ENCODE results near the gene LRSAM1. TPM values are rescaled to one million over a fixed set of nuclear protein-coding genes. Genes with fewer than 3 reads are reported as not detected.

Gene LRSAM1
- total and polyA plus RNA-seq, 12 donors, result 6.8 to 74.8 (median 29.3) TPM

GRCh38 chr9:127530206-127530941, 79.1 kb downstream of the LRSAM1 start:
- 78 to 94% (median 88%) methylated on average over 3 to 14 of the region's 14 CpGs for WGBS, 4 donors
- Histone ChIP-seq H3K36me3 (replicated peaks in 1 of 2) (peaks cover 0 to 27% of the 10 kb centered on the region in 2 donors), H3K27me3 (no peaks in the 10 kb centered on the region), H3K4me3 (no peak overlapping the region), H3K9me3 (replicated peaks in 1 of 3) (peaks cover 0 to 5% (median 0%) of the 10 kb centered on the region in 3 donors), H3K4me1 (replicated peaks in 1 of 2) (peaks cover 15 to 28% of the 10 kb centered on the region in 2 donors), H3K27ac (peak overlapping the region in 2 of 5 donors; percentile 30 to 85)
- no peak for TF ChIP-seq POLR2A (IDR thresholded peaks at IDR 0.05)
- no peak for TF ChIP-seq CTCF (IDR thresholded peaks at IDR 0.05)
- DNase-seq, result peak in 1 of 7 donors; percentile 22
- intact Hi-C loops (cut with DNase I), result no loop called here

- Histone ChIP-seq H3K36me3 (replicated peaks in 1 of 2) (peaks cover 0 to 16% of the 10 kb centered on the region in 2 donors), H3K9me3 (replicated peaks in 1 of 3) (no peaks in the 10 kb centered on the region), H3K27me3 (no peaks in the 10 kb centered on the region), H3K4me1 (replicated peaks in 1 of 2) (peaks cover 15 to 32% of the 10 kb centered on the region in 2 donors), H3K4me3 (no peak overlapping the region), H3K27ac (no peak overlapping the region)
- intact Hi-C loops (cut with DNase I), result no loop called here
- DNase-seq, result no peak
- no peak for TF ChIP-seq POLR2A (IDR thresholded peaks at IDR 0.05)
- no peak for TF ChIP-seq CTCF (IDR thresholded peaks at IDR 0.05)
- 82 to 89% (median 86%) methylated on average over 8 to 13 of the region's 13 CpGs for WGBS, 4 donors
These were observed 80.4 kb downstream of the LRSAM1 start for GRCh38 chr9:127531676-127532075.

- Histone ChIP-seq H3K9me3 (replicated peaks in 1 of 3) (no peaks in the 10 kb centered on the region), H3K27ac (peak overlapping the region in 3 of 5 donors; percentile 45 to 89 (median 77)), H3K4me3 (no peak overlapping the region), H3K27me3 (no peaks in the 10 kb centered on the region), H3K36me3 (replicated peaks in 1 of 2) (peaks cover 0 to 13% of the 10 kb centered on the region in 2 donors), H3K4me1 (replicated peaks in 1 of 2) (peaks cover 16 to 46% of the 10 kb centered on the region in 2 donors)
- WGBS, 4 donors, result 73 to 87% (median 81%) methylated on average over 4 of the region's 4 CpGs
- TF ChIP-seq POLR2A (IDR thresholded peaks at IDR 0.05) (no peak), CTCF (IDR thresholded peaks at IDR 0.05) (no peak)
- DNase-seq, result no peak
- intact Hi-C loops (cut with DNase I), result no loop called here
These were observed 83.1 kb downstream of the LRSAM1 start for GRCh38 chr9:127534250-127534906.

- TF ChIP-seq POLR2A (IDR thresholded peaks at IDR 0.05), result no peak
- no peak for TF ChIP-seq CTCF (IDR thresholded peaks at IDR 0.05)
- DNase-seq, result no peak
- peaks cover 0 to 13% of the 10 kb centered on the region in 2 donors for H3K36me3 ChIP-seq (replicated peaks in 1 of 2)
- no peak overlapping the region for H3K4me3 ChIP-seq
- WGBS, 4 donors, result 65 to 79% (median 73%) methylated on average over 5 to 12 of the region's 12 CpGs
- H3K9me3 ChIP-seq (replicated peaks in 1 of 3), result no peaks in the 10 kb centered on the region
- no peaks in the 10 kb centered on the region for H3K27me3 ChIP-seq
- peak overlapping the region in 4 of 5 donors; percentile 28 to 89 (median 61) for H3K27ac ChIP-seq
- peaks cover 22 to 46% of the 10 kb centered on the region in 2 donors for H3K4me1 ChIP-seq (replicated peaks in 1 of 2)
- intact Hi-C loops (cut with DNase I), result no loop called here
These were observed 83.6 kb downstream of the LRSAM1 start for GRCh38 chr9:127534931-127535330.

All from adrenal gland (tissue), 12 donors.